Coronary artery (tissue), 2 donors: Measurements from ENCODE around the gene NPEPL1.

Source experiments
- DNase-seq: peaks from one replicate; pipeline ENCODE4 v3.0.0-alpha.2; 2017; ENCODE audit warnings: low spot score
- H3K27ac ChIP-seq, 2 donors: fragments of 200-600 bp; sonication (generic); one replicate each; pipeline ENCODE4 v1.5.1; 2016 to 2019
- H3K4me3 ChIP-seq: fragments of 200-600 bp; sonication (generic); 2 replicates; pipeline ENCODE4 v1.5.1; 2016; ENCODE audit warnings: mild to moderate bottlenecking, moderate library complexity
- TF ChIP-seq, protein P1 (sequence below): fragments of 200-600 bp; sonication (generic); IDR thresholded peaks from one replicate; pipeline ENCODE4 v1.5.1; 2019; ENCODE audit warnings: antibody characterized with exemption

NPEPL1 gene

GRCh38 chr20:58685988-58686387 lies 6.6 kb upstream of the NPEPL1 start:
- TF ChIP-seq, protein P1, sequence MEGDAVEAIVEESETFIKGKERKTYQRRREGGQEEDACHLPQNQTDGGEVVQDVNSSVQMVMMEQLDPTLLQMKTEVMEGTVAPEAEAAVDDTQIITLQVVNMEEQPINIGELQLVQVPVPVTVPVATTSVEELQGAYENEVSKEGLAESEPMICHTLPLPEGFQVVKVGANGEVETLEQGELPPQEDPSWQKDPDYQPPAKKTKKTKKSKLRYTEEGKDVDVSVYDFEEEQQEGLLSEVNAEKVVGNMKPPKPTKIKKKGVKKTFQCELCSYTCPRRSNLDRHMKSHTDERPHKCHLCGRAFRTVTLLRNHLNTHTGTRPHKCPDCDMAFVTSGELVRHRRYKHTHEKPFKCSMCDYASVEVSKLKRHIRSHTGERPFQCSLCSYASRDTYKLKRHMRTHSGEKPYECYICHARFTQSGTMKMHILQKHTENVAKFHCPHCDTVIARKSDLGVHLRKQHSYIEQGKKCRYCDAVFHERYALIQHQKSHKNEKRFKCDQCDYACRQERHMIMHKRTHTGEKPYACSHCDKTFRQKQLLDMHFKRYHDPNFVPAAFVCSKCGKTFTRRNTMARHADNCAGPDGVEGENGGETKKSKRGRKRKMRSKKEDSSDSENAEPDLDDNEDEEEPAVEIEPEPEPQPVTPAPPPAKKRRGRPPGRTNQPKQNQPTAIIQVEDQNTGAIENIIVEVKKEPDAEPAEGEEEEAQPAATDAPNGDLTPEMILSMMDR, result no peak
- no peak for DNase-seq
- Histone ChIP-seq H3K4me3 (no peak overlapping the region), H3K27ac (no peak overlapping the region)

DNA sequence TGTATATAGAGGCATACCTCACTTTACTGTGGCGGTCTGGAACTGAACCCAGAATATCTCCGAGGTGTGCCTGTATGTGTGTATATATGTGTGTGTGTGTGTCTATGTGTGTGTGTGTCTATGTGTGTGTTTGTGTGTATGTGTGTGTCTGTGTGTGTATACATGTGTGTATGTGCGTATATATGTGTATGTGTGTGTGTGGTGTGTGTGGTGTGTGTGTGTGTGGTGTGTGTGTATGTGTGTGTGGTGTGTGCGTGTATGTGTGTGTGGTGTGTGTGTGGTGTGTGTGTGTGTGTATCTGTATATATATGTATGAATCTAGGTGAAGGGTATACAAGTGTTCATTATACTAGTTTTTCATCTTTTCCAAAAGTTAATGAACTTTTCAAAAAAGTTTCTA lies 4.2 kb upstream of the NPEPL1 start:
- TF ChIP-seq, protein P1, result no peak
- no peak for DNase-seq
- Histone ChIP-seq H3K27ac (no peak overlapping the region), H3K4me3 (no peak overlapping the region)

DNA sequence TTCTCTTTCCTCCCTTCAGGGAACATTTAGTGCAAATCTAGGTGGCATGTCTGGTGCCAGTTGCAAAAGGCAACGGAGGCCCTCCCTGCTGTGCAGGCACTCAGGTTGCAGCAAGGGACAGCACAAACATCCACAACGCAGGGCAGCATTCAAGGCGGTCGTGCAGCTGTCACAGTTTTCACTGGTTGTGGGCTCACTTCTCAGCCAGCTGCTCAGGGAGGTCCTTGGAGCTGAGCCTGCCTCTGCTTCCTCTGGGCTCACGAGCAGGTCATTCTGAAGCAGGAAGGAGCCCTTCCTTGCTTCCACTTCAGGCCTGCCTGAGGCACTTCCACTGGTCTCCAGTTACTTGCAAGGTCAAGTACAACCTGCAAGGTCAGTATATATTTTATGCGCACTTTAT lies 3.8 kb upstream of the NPEPL1 start:
- no peak for DNase-seq

DNA sequence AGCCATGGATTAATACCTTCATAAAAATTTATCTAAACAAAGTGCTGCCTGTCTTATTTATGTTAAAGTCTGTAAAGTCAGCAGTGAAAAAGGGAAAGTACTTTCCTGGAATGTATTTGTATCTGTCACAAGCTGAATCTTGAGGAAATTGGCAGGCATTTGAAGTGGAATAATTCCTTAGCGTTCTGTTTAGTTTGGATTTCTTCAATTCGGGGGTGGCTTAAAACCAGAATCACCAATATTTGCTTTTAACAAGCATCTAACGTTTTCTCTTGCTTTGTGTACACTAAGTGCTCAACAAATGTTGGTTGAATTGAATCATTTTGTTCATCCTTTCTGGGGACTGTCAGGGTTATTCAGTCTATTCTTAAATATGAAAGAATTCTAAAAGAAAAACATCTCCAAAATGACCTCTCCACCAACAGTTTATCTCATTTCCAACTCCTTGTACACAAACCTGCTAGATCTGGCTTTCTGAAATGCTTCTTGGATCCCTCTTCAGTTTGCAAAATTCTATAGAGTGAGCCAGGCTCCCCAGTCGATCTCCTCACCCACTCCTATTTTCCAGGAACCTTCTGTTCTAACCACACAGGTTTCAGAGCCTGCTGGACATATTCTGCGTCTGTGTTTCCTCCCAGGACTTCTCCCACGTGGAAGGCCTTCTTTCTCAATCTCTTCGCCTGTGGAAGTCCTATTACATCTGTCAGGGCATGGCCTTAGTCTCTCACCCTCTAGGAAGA lies 2.0 kb upstream of the NPEPL1 start:
- TF ChIP-seq, protein P1, result no peak
- DNase-seq, result peak; percentile 77
- Histone ChIP-seq H3K27ac (peak overlapping the region; percentile 85 to 87), H3K4me3 (no peak overlapping the region)

More for the DNA sequence above, 3.8 kb upstream of the NPEPL1 start:
- TF ChIP-seq, protein P1, result no peak
- no peak overlapping the region for H3K27ac ChIP-seq
- no peak overlapping the region for H3K4me3 ChIP-seq

- H3K27ac ChIP-seq, result peak overlapping the region; percentile 85 to 87
- DNase-seq, result peak; percentile 81
- peak overlapping the region; percentile 81 for H3K4me3 ChIP-seq
- TF ChIP-seq, protein P1, result no peak
These were observed 624 bp upstream of the NPEPL1 start for GRCh38 chr20:58691773-58692578.

DNA sequence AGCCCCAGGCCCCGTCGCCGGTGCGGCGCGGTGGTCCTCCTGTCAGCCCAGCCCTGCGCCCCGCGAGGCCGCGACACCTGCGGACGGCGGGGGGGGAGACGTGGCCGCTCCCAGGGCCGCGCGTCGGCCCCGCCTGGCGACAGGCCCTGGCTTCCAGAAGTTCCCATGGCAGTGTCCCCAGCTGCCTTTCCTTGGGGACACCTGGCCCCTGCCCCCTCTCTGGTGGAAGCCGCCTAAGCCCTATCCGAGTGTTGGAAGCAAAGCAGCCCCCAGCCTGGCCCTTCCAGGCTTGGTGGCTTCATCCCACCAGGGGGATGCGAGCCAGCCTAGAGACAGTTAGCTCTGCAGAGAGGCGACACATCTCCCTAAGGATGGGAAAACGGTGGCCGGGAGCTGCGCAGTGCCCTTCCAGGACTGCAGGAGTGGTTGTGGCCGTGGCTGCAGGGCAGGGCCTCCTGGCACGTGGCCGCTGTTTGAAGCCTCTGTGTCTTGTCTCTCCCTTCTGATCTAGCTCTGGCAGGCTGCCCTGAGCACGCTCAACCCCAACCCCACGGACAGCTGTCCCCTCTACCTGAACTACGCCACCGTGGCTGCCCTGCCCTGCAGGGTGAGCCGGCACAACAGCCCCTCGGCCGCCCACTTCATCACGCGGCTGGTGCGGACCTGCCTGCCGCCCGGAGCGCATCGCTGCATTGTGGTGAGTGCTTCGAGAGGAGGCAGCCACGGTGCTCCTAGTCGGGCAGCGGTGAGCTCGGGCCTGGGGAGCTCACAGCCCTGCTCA lies 816 bp downstream of the NPEPL1 start:
- DNase-seq, result peak; percentile 73
- Histone ChIP-seq H3K4me3 (peak overlapping the region; percentile 81), H3K27ac (peak overlapping the region in 1 of 2 donors; percentile 87)
- TF ChIP-seq, protein P1, result no peak
